ENCODE data around the gene SPATA16. TPM values are rescaled to one million over a fixed set of nuclear protein-coding genes. Genes with fewer than 3 reads are reported as not detected.
"Not testable (repeated sequence)": the region's sequence is repeated elsewhere in the genome, so short reads cannot be mapped to it uniquely, and the experiment has no call there.

The SPATA16 gene
- total RNA-seq, 1 donor from 2014 or later: not detected

DNA sequence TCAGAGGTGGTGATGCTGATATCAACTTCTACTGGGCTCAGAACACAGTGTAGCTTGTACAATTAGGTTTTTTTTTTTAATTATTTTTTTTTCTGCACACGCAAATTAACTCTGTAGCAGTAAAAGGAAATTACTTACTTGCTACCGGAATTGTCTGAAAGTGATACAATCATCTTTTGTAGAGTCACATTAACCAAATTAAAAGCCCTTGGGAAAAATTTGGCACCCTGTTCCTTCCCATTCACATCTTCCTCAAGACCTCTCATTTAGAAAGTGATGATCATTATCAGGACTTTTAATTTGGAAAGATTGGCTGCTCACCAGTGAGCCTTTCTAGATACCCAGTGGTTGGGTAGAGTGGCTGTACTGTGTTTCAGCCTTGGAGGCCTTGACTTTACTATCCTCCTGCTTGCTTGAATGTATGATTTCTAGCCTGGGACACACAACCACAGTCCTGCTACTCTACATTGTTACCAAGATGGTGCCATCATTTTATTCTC lies 232.2 kb downstream of the SPATA16 start:
- FAIRE-seq: no peak
- no peak for DNase-seq (ENCODE audit: low spot score in 2 of 2)

- DNase-seq (ENCODE audit: low spot score in 2 of 2): no peak
- FAIRE-seq: no peak
Observed at GRCh38 chr3:172905451-172905850, 235.6 kb downstream of the SPATA16 start.

GRCh38 chr3:172904711-172905373 lies 236.2 kb downstream of the SPATA16 start:
- FAIRE-seq (no peak), DNase-seq (ENCODE audit: low spot score in 2 of 2) (no peak)

GRCh38 chr3:172903642-172904320 lies 237.3 kb downstream of the SPATA16 start:
- no peak for DNase-seq (ENCODE audit: low spot score in 2 of 2)
- no peak for FAIRE-seq

- no peak for FAIRE-seq
Observed at GRCh38 chr3:172892158-172892557, 248.9 kb downstream of the SPATA16 start.

GRCh38 chr3:172885704-172886103 lies 255.3 kb downstream of the SPATA16 start:
- FAIRE-seq: no peak
- DNase-seq (ENCODE audit: low spot score in 2 of 2): no peak

More at GRCh38 chr3:172892158-172892557, 248.9 kb downstream of the SPATA16 start:
- DNase-seq (ENCODE audit: low spot score in 2 of 2): no peak

DNA sequence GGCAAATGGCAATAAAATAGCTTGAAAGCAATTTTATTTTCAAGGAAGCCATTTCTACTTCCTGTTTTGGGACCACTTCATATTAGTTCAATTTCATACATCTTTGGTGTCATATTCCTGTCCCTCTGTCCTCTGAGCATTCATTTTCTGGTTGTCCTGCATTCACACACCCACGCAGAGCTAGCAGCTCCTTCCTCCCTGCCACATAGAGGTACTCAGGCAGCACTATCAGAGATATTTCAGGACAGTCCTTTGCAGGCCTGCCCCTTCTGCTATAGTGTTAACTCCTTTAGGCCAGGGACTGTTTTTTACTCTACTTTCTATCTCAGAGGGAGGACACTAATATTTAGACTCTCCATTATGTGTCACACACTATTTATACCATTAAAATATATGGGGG lies 258.5 kb downstream of the SPATA16 start:
- no peak for DNase-seq (ENCODE audit: low spot score in 2 of 2)
- FAIRE-seq: no peak

GRCh38 chr3:172879381-172879780 lies 261.7 kb downstream of the SPATA16 start:
- not testable (repeated sequence) for DNase-seq (ENCODE audit: low spot score in 2 of 2); FAIRE-seq

DNA sequence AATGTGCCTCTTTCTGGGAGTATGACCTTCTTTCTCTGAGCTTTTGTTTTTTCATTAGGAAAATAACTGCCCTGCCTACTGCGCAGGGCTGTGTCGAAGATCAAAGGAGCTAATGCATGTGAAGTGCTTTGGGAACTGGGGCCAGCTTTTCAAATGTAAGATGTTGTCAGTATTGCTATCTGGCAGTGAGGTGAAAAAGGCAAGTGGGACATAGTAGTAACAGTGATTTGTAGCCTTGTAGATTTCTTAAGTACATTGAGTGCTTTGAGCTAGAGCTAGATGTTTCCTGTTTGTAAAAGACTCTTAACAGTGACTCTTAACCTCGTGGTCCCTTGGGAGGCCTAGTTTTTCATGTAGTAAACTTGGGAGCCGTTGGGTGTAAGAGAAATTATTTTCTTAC lies 264.0 kb downstream of the SPATA16 start:
- FAIRE-seq (no peak), DNase-seq (ENCODE audit: low spot score in 2 of 2) (no peak)

- no peak for FAIRE-seq
- DNase-seq (ENCODE audit: low spot score in 2 of 2): no peak
Observed at GRCh38 chr3:172876297-172876696, 264.7 kb downstream of the SPATA16 start.

GRCh38 chr3:172875039-172875438 lies 266.0 kb downstream of the SPATA16 start:
- no peak for DNase-seq (ENCODE audit: low spot score in 2 of 2)

DNA sequence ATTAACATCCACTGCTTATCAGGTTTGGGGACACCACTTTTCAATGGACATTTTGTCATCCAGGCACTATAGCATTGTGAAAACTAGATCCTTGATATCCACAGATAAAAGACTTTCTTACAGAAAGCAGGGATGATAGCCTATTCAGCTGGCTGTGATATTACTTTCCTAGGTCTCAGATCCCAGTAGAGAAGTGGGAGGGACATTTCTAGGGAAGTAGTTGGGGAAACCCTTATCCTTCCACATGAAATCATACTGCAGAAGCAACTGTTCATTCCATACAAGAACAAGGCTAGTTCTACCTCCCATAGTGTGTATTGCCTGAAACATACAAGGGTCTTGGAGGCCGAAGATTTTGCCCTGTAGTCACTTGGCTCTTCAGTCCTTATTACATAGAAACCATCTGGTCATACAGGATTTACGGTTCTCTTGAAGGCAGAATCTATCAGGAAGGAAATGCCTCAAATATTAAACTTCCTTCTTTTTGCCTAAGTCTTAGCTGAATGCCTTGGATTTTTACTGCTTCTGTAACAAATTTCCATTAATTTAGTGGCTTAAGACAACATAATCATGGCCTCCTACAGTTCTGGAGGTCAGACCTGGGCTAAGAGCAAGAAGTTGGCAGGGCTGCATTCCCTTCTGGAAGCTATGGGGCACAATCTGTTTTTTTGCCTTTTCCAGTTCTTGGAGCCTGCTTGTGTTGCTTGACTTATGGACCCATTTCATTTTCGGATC lies 271.1 kb downstream of the SPATA16 start:
- FAIRE-seq (no peak), DNase-seq (ENCODE audit: low spot score in 2 of 2) (no peak)

More at GRCh38 chr3:172875039-172875438, 266.0 kb downstream of the SPATA16 start:
- FAIRE-seq: no peak

DNA sequence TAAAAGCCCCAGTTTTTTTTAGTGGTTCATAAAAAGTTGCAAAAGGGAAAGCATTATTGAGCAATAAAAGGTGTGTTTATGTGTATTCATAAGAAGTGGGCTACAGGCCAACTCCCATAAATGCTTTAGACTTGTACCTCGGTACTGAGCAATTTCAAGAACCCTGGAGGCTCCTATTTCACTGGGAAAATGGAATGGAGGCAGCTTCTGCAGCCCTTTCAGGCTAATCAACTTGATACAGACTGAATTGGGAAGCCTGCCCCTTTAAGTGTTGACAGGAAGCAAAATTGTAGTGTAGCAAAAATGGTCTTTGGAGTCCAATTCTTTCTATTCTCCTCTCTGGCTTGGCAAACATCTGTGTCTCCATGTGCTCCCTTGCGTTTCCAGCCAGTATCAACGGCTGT lies 271.7 kb downstream of the SPATA16 start:
- FAIRE-seq: no peak
- DNase-seq (ENCODE audit: low spot score in 2 of 2): no peak

- DNase-seq (ENCODE audit: low spot score in 2 of 2) (no peak), FAIRE-seq (no peak)
Observed at GRCh38 chr3:172868582-172869200, 272.3 kb downstream of the SPATA16 start.

- FAIRE-seq; DNase-seq (ENCODE audit: low spot score in 2 of 2): not testable (repeated sequence)
Observed at GRCh38 chr3:172866726-172867350, 274.2 kb downstream of the SPATA16 start.

GRCh38 chr3:172859041-172859440 lies 282.0 kb downstream of the SPATA16 start:
- no peak for DNase-seq (ENCODE audit: low spot score in 2 of 2)
- FAIRE-seq: no peak

- no peak for DNase-seq (ENCODE audit: low spot score in 2 of 2)
- no peak for FAIRE-seq
Observed at GRCh38 chr3:172856795-172857742, 284.0 kb downstream of the SPATA16 start.

DNA sequence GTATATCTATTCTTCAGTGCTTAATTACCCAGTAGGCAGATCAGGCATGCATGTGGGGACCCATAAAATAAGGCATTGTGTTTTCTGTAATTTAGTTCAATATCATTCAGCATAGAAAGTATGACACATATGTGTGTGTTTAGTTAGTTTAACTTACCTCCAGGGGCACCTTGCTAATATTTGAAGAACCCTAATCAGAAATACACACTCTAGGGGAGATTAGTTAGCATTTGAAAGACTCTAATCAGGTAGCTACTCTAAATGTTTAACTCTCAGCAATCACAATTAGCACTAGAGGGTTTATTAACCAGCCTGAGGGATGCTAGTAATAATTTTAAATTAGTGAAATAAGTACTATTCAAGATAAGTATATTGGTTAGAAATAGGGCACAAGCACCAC lies 286.0 kb downstream of the SPATA16 start:
- no peak for DNase-seq (ENCODE audit: low spot score in 2 of 2)
- FAIRE-seq: no peak
